ENCODE measurements around the gene SEC16A.

SEC16A gene

GRCh38 chr9:136405481-136405880 lies 77.4 kb downstream of the SEC16A start:
- no peak overlapping the region for H3K27ac ChIP-seq (replicated peaks)

GRCh38 chr9:136404801-136405136 lies 78.1 kb downstream of the SEC16A start:
- H3K27me3 ChIP-seq (ENCODE audit: insufficient read depth, poor library complexity, severe bottlenecking), result no peaks in the 10 kb centered on the region
- no peak overlapping the region for H3K27ac ChIP-seq (replicated peaks)
- TF ChIP-seq POLR2AphosphoS5 (IDR thresholded peaks at IDR 0.05; ENCODE audit: low read depth) (no peak), GABPA (IDR thresholded peaks at IDR 0.05; ENCODE audit: low read depth) (no peak), CTCF (IDR thresholded peaks at IDR 0.05; ENCODE audit: insufficient read depth, low read length) (no peak), SPI1 (IDR thresholded peaks at IDR 0.05; ENCODE audit: borderline replicate concordance, low read depth) (no peak), REST (IDR thresholded peaks at IDR 0.05; ENCODE audit: insufficient replicate concordance, low read depth) (no peak)
- H3K4me3 ChIP-seq (replicated peaks; ENCODE audit: insufficient read depth, low read length), result no peak overlapping the region
- no peak for DNase-seq (ENCODE audit: low read depth in 1 of 2, low spot score in 1 of 2)

More at GRCh38 chr9:136405481-136405880, 77.4 kb downstream of the SEC16A start:
- H3K4me3 ChIP-seq (replicated peaks; ENCODE audit: insufficient read depth, low read length), result no peak overlapping the region
- DNase-seq (ENCODE audit: low read depth in 1 of 2, low spot score in 1 of 2), result no peak
- no peak for TF ChIP-seq GABPA (IDR thresholded peaks at IDR 0.05; ENCODE audit: low read depth)
- no peak for TF ChIP-seq REST (IDR thresholded peaks at IDR 0.05; ENCODE audit: insufficient replicate concordance, low read depth)
- TF ChIP-seq CTCF (IDR thresholded peaks at IDR 0.05; ENCODE audit: insufficient read depth, low read length), result no peak
- no peak for TF ChIP-seq SPI1 (IDR thresholded peaks at IDR 0.05; ENCODE audit: borderline replicate concordance, low read depth)
- TF ChIP-seq POLR2AphosphoS5 (IDR thresholded peaks at IDR 0.05; ENCODE audit: low read depth), result no peak
- no peaks in the 10 kb centered on the region for H3K27me3 ChIP-seq (ENCODE audit: insufficient read depth, poor library complexity, severe bottlenecking)

- DNase-seq (ENCODE audit: low read depth in 1 of 2, low spot score in 1 of 2), result no peak
- no peak overlapping the region for H3K27ac ChIP-seq (replicated peaks)
- H3K4me3 ChIP-seq (replicated peaks; ENCODE audit: insufficient read depth, low read length), result no peak overlapping the region
- TF ChIP-seq POLR2AphosphoS5 (IDR thresholded peaks at IDR 0.05; ENCODE audit: low read depth), result no peak
- TF ChIP-seq CTCF (IDR thresholded peaks at IDR 0.05; ENCODE audit: insufficient read depth, low read length), result no peak
- no peak for TF ChIP-seq GABPA (IDR thresholded peaks at IDR 0.05; ENCODE audit: low read depth)
- TF ChIP-seq SPI1 (IDR thresholded peaks at IDR 0.05; ENCODE audit: borderline replicate concordance, low read depth), result no peak
- no peak for TF ChIP-seq REST (IDR thresholded peaks at IDR 0.05; ENCODE audit: insufficient replicate concordance, low read depth)
- H3K27me3 ChIP-seq (ENCODE audit: insufficient read depth, poor library complexity, severe bottlenecking), result no peaks in the 10 kb centered on the region
These were observed 78.7 kb downstream of the SEC16A start for GRCh38 chr9:136403915-136404800.
